MM.1S (cell line): ENCODE results near the gene MCU.

Experiments
- DNase-seq: peaks from one replicate; pipeline ENCODE4 v3.0.0-alpha.2; 2015
- H2AFZ ChIP-seq: fragments of 300-600 bp; sonication (generic); 2 replicates; pipeline ENCODE4 v1.6.0; 2016; ENCODE audit warnings: antibody characterized with exemption, low read length
- H3F3A ChIP-seq: fragments of 300-600 bp; sonication (generic); 2 replicates; pipeline ENCODE4 v1.6.1; 2016; ENCODE audit warnings: mild to moderate bottlenecking, antibody characterized with exemption, low read length, moderate library complexity, mixed read lengths; ENCODE audit not compliant: insufficient read depth
- H3K27ac ChIP-seq: fragments of 300-600 bp; sonication (generic); 2 replicates; pipeline ENCODE4 v1.5.1; 2016; ENCODE audit warnings: mild to moderate bottlenecking, low read length
- H3K27me3 ChIP-seq: fragments of 300-600 bp; sonication (generic); replicated peaks from 2 replicates; pipeline ENCODE4 v1.6.0; 2016; ENCODE audit warnings: low read length; ENCODE audit not compliant: insufficient read depth
- H3K36me3 ChIP-seq: fragments of 300-600 bp; sonication (generic); replicated peaks from 2 replicates; pipeline ENCODE4 v1.6.1; 2016; ENCODE audit warnings: mild to moderate bottlenecking, low read length, mixed read lengths; ENCODE audit not compliant: insufficient read depth
- H3K4me1 ChIP-seq: fragments of 300-600 bp; sonication (generic); 2 replicates; pipeline ENCODE4 v1.6.1; 2016; ENCODE audit warnings: low read length, mixed read lengths
- H3K4me2 ChIP-seq: fragments of 300-600 bp; sonication (generic); 2 replicates; pipeline ENCODE4 v1.6.0; 2016; ENCODE audit warnings: low read depth, low read length
- H3K4me3 ChIP-seq: fragments of 300-600 bp; sonication (generic); 2 replicates; pipeline ENCODE4 v1.5.1; 2016; ENCODE audit warnings: low read length, mixed read lengths
- H3K79me2 ChIP-seq: fragments of 300-600 bp; sonication (generic); 2 replicates; pipeline ENCODE4 v1.6.1; 2016; ENCODE audit warnings: mixed run types, low read length, mixed read lengths
- H3K9ac ChIP-seq: fragments of 300-600 bp; sonication (generic); 2 replicates; pipeline ENCODE4 v1.6.1; 2016; ENCODE audit warnings: low read length, mixed read lengths
- H3K9me2 ChIP-seq: fragments of 300-600 bp; sonication (generic); replicated peaks from 2 replicates; pipeline ENCODE4 v1.6.1; 2016; ENCODE audit warnings: mild to moderate bottlenecking, low read length, mixed read lengths; ENCODE audit not compliant: insufficient read depth
- H3K9me3 ChIP-seq: fragments of 300-600 bp; sonication (generic); replicated peaks from 2 replicates; pipeline ENCODE4 v1.6.1; 2016; ENCODE audit warnings: mild to moderate bottlenecking, low read length, mixed read lengths; ENCODE audit not compliant: insufficient read depth
- H4K20me1 ChIP-seq: fragments of 300-600 bp; sonication (generic); 2 replicates; pipeline ENCODE4 v1.6.1; 2016; ENCODE audit warnings: mild to moderate bottlenecking, low read length, moderate library complexity, mixed read lengths; ENCODE audit not compliant: insufficient read depth
- CTCF ChIP-seq: fragments of 300-600 bp; sonication (generic); IDR thresholded peaks from 2 replicates; pipeline ENCODE4 v1.5.1; 2016; ENCODE audit warnings: antibody characterized with exemption, low read length, mixed read lengths
- EZH2 ChIP-seq: fragments of 300-600 bp; sonication (generic); optimal IDR thresholded peaks from 2 replicates; pipeline ENCODE3; 2017; ENCODE audit warnings: low read depth, mild to moderate bottlenecking, antibody characterized with exemption, low read length, mixed read lengths
- EZH2phosphoT487 ChIP-seq: fragments of 300-600 bp; sonication (generic); IDR thresholded peaks from 2 replicates; pipeline ENCODE4 v1.6.1; 2018; ENCODE audit warnings: antibody characterized with exemption, low read length

The MCU gene

GRCh38 chr10:72800741-72801092, 108.8 kb downstream of the MCU start:
- Histone ChIP-seq H3K79me2 (no peaks in the 10 kb centered on the region), H3K9me3 (no peaks in the 10 kb centered on the region), H3K9me2 (no peaks in the 10 kb centered on the region), H3K9ac (no peak overlapping the region), H4K20me1 (no peaks in the 10 kb centered on the region), H3F3A (no peaks in the 10 kb centered on the region), H2AFZ (no peak overlapping the region), H3K4me1 (no peaks in the 10 kb centered on the region), H3K27ac (no peak overlapping the region), H3K4me2 (no peak overlapping the region), H3K27me3 (no peaks in the 10 kb centered on the region), H3K36me3 (no peaks in the 10 kb centered on the region), H3K4me3 (no peak overlapping the region)
- DNase-seq, result no peak
- TF ChIP-seq EZH2phosphoT487 (no peak), EZH2 (no peak), CTCF (no peak)

DNA sequence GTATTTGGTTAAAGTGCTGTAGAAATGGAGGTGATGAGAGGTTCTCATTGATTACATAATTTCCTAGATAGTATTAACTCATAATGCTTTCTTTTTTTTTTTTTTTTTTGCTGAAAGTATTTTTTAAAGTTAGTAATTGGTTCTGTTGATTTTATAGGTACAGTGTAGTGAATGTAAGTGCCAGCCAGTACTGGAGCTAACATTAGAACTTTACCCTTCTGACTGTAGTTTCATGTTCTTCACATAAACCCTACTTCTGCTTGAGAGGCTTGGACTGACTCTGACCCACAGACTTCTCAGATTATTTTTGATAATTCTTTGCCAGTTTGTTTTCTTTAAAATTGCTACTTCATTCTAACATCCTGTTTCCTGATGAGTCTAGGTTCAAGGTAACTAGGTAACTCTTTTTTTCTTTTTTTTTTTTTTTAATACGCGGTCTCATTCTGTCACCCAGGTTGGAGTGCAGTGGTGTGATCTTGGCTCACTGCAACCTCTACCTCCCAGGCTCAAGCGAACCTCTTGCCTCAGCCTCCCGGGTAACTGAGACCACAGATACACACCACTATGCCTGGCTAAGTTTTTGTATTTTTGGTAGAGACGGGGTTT, 109.4 kb downstream of the MCU start:
- Histone ChIP-seq H3K4me1 (no peaks in the 10 kb centered on the region), H3K4me3 (no peak overlapping the region), H3K27ac (no peak overlapping the region), H3F3A (no peaks in the 10 kb centered on the region), H2AFZ (no peak overlapping the region), H3K9ac (no peak overlapping the region), H3K36me3 (no peaks in the 10 kb centered on the region), H3K9me2 (no peaks in the 10 kb centered on the region), H3K4me2 (no peak overlapping the region), H3K79me2 (no peaks in the 10 kb centered on the region), H3K9me3 (no peaks in the 10 kb centered on the region), H3K27me3 (no peaks in the 10 kb centered on the region), H4K20me1 (no peaks in the 10 kb centered on the region)
- TF ChIP-seq EZH2phosphoT487 (no peak), CTCF (no peak), EZH2 (no peak)
- DNase-seq, result no peak

DNA sequence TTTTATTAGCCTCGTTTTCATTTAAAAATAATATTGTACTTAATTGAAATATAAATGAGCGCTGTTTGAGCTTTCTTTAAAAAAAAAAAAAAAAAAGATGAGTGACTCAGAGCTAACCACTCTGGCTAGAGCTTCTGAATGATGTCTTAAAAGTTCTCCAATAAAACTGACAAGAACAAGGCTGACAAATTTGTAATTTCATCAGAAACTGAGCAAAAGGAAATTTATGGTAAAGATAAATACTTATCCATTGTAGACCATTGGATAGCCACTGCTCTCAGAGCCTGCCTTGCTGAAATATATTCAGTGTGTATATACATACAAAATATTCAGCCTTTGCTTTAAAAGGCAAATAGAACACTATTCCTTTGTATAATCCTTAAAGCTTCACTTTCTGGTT, 110.4 kb downstream of the MCU start:
- Histone ChIP-seq H3K27me3 (no peaks in the 10 kb centered on the region), H3F3A (no peaks in the 10 kb centered on the region), H3K4me2 (no peak overlapping the region), H3K27ac (no peak overlapping the region), H3K4me3 (no peak overlapping the region), H3K9me3 (no peaks in the 10 kb centered on the region), H2AFZ (no peak overlapping the region), H3K79me2 (no peaks in the 10 kb centered on the region), H3K9ac (no peak overlapping the region), H3K4me1 (no peaks in the 10 kb centered on the region), H4K20me1 (no peaks in the 10 kb centered on the region), H3K36me3 (no peaks in the 10 kb centered on the region), H3K9me2 (no peaks in the 10 kb centered on the region)
- no peak for DNase-seq
- TF ChIP-seq EZH2 (no peak), CTCF (no peak), EZH2phosphoT487 (no peak)
